HepG2 (cell line): ENCODE measurements around the gene RBM23. TPM values are rescaled to one million over a fixed set of nuclear protein-coding genes. Genes with fewer than 3 reads are reported as not detected.

Experiments
- DPF2 ChIP-seq: sonication (generic); formaldehyde crosslinking; IDR thresholded peaks from 2 replicates; pipeline ENCODE4 v1.4.0; 2020; ENCODE audit warnings: mild to moderate bottlenecking, low read depth, missing genetic modification reagents, borderline replicate concordance
- EEA1 ChIP-seq: sonication (generic); formaldehyde crosslinking; IDR thresholded peaks from 2 replicates; pipeline ENCODE4 v1.5.1; 2020; ENCODE audit warnings: mild to moderate bottlenecking, missing genetic modification reagents, borderline replicate concordance
- FOXK2 ChIP-seq: fragments of 450-650 bp; IDR thresholded peaks from 2 replicates; pipeline ENCODE4 v1.6.1; 2016
- FOXP1 ChIP-seq, 2 experiments: fragments of 450-650 bp in 1 of 2; IDR thresholded peaks; 2 replicates each; pipeline ENCODE4 v1.6.1; 2017 to 2018; ENCODE audit warnings: antibody characterized with exemption in 1 of 2
- HES4 ChIP-seq: sonication (generic); formaldehyde crosslinking; IDR thresholded peaks from 2 replicates; pipeline ENCODE4 v1.9.0; 2021; ENCODE audit warnings: mild to moderate bottlenecking, missing genetic modification reagents, borderline replicate concordance
- HOXA3 ChIP-seq: sonication (generic); formaldehyde crosslinking; IDR thresholded peaks from 2 replicates; pipeline ENCODE4 v1.5.0; 2020; ENCODE audit warnings: missing genetic modification reagents
- IRX3 ChIP-seq: sonication (generic); formaldehyde crosslinking; IDR thresholded peaks from 2 replicates; pipeline ENCODE4 v1.8.1; 2023; ENCODE audit warnings: mild to moderate bottlenecking, low read depth, missing genetic modification reagents, borderline replicate concordance
- KLF15 ChIP-seq: sonication (generic); formaldehyde crosslinking; IDR thresholded peaks from 2 replicates; pipeline ENCODE4 v1.8.1; 2023; ENCODE audit warnings: borderline replicate concordance, mild to moderate bottlenecking, inconsistent platforms, missing genetic modification reagents, mixed read lengths
- NCOA2 ChIP-seq: sonication (generic); formaldehyde crosslinking; IDR thresholded peaks from 2 replicates; pipeline ENCODE4 v1.8.0; 2022; ENCODE audit warnings: inconsistent platforms
- ZFP82 ChIP-seq: sonication (generic); formaldehyde crosslinking; IDR thresholded peaks from 2 replicates; pipeline ENCODE4 v1.5.1; 2020; ENCODE audit warnings: mild to moderate bottlenecking, missing genetic modification reagents, borderline replicate concordance
- ZNF652 ChIP-seq: IDR thresholded peaks from 2 replicates; pipeline ENCODE4 v1.6.1; 2016; ENCODE audit warnings: low read depth, borderline replicate concordance
- ZNF660 ChIP-seq: sonication (generic); formaldehyde crosslinking; IDR thresholded peaks from 2 replicates; pipeline ENCODE4 v1.5.1; 2020; ENCODE audit warnings: mild to moderate bottlenecking, low read depth, missing genetic modification reagents, borderline replicate concordance
- ZSCAN31 ChIP-seq: sonication (generic); formaldehyde crosslinking; IDR thresholded peaks from 2 replicates; pipeline ENCODE4 v1.5.0; 2020; ENCODE audit warnings: low read depth, mild to moderate bottlenecking, missing genetic modification reagents
- polyA plus RNA-seq, 8 experiments: library from polyadenylated mRNA; depleted of rRNA in 3 of 8; stranded (reverse) in 7 of 8; unstranded in 1 of 8; fragments of >200 nt; fragmentation: Illumina TruSeq in 4 of 8; extraction: Trizol in 4 of 8; gene quantifications; 2 replicates each; pipeline versions ENCODE4 v1.2.1 to v1.2.3, GENCODE V29; 2011 to 2016; ENCODE audit warnings: low read depth in 4 of 8, missing spikeins in 1 of 8, mixed read lengths in 1 of 8; ENCODE audit not compliant: insufficient read depth in 1 of 8
- total RNA-seq, 5 experiments: library from RNA; depleted of rRNA; stranded (reverse); fragments of >200 nt; fragmentation: Illumina TruSeq; extraction: Trizol; gene quantifications; 2 replicates each; pipeline ENCODE4 v1.2.3, GENCODE V29; 2016; ENCODE audit warnings: low read depth in 1 of 5
- TF ChIP-seq, protein P1 (sequence below): sonication (generic); formaldehyde crosslinking; IDR thresholded peaks from 2 replicates; pipeline ENCODE4 v1.8.0; 2022; ENCODE audit warnings: missing genetic modification reagents, mild to moderate bottlenecking, moderate library complexity, borderline replicate concordance
- TF ChIP-seq, protein P2 (sequence below): sonication (generic); formaldehyde crosslinking; IDR thresholded peaks from 2 replicates; pipeline ENCODE4; 2020; ENCODE audit warnings: missing genetic modification reagents, mild to moderate bottlenecking, borderline replicate concordance
- TF ChIP-seq, protein P3 (sequence below): sonication (generic); formaldehyde crosslinking; IDR thresholded peaks from 2 replicates; pipeline ENCODE4 v1.5.1; 2020; ENCODE audit warnings: mild to moderate bottlenecking, missing genetic modification reagents, borderline replicate concordance
- TF ChIP-seq, protein P4 (sequence below): IDR thresholded peaks from 2 replicates; pipeline ENCODE4 v1.6.1; 2018; ENCODE audit warnings: missing genetic modification reagents, mild to moderate bottlenecking, missing compliant biosample characterization

Gene RBM23
- total and polyA plus RNA-seq, 2 of the 13 experiments (the other 11 are each of a cell fraction or from before 2014, with no cell fraction given), result 1.5 to 2.1 TPM

DNA sequence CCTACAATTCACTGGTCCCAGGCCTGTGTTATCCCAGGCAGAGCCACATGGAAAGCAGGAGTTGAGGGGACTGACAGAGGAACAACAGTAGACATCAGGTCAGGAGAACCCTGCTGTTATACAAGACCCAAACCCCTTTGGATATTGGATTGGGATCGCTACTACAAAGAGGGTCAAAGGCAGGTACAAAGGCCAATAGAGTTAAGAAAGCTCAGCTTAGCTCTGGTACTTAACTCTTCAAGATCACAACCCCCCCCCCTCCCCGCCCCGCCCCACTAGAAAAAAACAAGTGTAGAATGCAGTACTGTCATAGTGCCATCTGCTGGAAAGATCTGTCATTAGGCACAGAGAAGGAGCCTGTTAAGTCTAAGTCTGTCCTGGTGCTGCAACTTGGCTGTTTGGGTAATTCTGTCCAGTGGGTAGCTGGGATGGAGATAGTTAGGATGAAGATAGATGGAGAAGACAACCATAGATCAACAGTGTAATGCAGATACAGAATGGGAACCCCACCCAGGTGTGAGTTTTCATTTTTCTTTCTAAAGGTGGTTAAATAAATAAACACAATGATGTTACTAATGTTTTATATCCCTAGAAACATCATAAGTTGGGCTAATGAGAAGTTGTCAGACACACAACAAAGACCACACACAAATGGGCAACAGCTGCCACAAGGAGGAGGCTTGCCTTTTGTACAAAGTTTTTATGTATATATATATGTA is 18.7 kb downstream of the RBM23 start (continued):
- TF ChIP-seq, protein P1, sequence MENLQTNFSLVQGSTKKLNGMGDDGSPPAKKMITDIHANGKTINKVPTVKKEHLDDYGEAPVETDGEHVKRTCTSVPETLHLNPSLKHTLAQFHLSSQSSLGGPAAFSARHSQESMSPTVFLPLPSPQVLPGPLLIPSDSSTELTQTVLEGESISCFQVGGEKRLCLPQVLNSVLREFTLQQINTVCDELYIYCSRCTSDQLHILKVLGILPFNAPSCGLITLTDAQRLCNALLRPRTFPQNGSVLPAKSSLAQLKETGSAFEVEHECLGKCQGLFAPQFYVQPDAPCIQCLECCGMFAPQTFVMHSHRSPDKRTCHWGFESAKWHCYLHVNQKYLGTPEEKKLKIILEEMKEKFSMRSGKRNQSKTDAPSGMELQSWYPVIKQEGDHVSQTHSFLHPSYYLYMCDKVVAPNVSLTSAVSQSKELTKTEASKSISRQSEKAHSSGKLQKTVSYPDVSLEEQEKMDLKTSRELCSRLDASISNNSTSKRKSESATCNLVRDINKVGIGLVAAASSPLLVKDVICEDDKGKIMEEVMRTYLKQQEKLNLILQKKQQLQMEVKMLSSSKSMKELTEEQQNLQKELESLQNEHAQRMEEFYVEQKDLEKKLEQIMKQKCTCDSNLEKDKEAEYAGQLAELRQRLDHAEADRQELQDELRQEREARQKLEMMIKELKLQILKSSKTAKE (CRISPR knock-in tag), result no peak
- TF ChIP-seq ZSCAN31 (no peak), IRX3 (no peak), KLF15 (CRISPR knock-in tag) (no peak), DPF2 (no peak), EEA1 (CRISPR knock-in tag) (no peak), HES4 (CRISPR knock-in tag) (no peak), ZFP82 (CRISPR knock-in tag) (no peak), FOXK2 (no peak), ZNF660 (CRISPR knock-in tag) (no peak), FOXP1 (IDR thresholded peaks at IDR 0.05) (no peak), FOXP1 (CRISPR knock-in tag; IDR thresholded peaks at IDR 0.05) (no peak), NCOA2 (CRISPR knock-in tag) (peak; percentile 34; the same call in 1 of the 2 replicates), HOXA3 (CRISPR knock-in tag) (no peak), ZNF652 (CRISPR knock-in tag) (0 out of 2 replicates have a peak, but pooled peaks have one; percentile 14)
- TF ChIP-seq, protein P2, sequence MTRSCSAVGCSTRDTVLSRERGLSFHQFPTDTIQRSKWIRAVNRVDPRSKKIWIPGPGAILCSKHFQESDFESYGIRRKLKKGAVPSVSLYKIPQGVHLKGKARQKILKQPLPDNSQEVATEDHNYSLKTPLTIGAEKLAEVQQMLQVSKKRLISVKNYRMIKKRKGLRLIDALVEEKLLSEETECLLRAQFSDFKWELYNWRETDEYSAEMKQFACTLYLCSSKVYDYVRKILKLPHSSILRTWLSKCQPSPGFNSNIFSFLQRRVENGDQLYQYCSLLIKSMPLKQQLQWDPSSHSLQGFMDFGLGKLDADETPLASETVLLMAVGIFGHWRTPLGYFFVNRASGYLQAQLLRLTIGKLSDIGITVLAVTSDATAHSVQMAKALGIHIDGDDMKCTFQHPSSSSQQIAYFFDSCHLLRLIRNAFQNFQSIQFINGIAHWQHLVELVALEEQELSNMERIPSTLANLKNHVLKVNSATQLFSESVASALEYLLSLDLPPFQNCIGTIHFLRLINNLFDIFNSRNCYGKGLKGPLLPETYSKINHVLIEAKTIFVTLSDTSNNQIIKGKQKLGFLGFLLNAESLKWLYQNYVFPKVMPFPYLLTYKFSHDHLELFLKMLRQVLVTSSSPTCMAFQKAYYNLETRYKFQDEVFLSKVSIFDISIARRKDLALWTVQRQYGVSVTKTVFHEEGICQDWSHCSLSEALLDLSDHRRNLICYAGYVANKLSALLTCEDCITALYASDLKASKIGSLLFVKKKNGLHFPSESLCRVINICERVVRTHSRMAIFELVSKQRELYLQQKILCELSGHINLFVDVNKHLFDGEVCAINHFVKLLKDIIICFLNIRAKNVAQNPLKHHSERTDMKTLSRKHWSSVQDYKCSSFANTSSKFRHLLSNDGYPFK, result no peak
- TF ChIP-seq, protein P3, sequence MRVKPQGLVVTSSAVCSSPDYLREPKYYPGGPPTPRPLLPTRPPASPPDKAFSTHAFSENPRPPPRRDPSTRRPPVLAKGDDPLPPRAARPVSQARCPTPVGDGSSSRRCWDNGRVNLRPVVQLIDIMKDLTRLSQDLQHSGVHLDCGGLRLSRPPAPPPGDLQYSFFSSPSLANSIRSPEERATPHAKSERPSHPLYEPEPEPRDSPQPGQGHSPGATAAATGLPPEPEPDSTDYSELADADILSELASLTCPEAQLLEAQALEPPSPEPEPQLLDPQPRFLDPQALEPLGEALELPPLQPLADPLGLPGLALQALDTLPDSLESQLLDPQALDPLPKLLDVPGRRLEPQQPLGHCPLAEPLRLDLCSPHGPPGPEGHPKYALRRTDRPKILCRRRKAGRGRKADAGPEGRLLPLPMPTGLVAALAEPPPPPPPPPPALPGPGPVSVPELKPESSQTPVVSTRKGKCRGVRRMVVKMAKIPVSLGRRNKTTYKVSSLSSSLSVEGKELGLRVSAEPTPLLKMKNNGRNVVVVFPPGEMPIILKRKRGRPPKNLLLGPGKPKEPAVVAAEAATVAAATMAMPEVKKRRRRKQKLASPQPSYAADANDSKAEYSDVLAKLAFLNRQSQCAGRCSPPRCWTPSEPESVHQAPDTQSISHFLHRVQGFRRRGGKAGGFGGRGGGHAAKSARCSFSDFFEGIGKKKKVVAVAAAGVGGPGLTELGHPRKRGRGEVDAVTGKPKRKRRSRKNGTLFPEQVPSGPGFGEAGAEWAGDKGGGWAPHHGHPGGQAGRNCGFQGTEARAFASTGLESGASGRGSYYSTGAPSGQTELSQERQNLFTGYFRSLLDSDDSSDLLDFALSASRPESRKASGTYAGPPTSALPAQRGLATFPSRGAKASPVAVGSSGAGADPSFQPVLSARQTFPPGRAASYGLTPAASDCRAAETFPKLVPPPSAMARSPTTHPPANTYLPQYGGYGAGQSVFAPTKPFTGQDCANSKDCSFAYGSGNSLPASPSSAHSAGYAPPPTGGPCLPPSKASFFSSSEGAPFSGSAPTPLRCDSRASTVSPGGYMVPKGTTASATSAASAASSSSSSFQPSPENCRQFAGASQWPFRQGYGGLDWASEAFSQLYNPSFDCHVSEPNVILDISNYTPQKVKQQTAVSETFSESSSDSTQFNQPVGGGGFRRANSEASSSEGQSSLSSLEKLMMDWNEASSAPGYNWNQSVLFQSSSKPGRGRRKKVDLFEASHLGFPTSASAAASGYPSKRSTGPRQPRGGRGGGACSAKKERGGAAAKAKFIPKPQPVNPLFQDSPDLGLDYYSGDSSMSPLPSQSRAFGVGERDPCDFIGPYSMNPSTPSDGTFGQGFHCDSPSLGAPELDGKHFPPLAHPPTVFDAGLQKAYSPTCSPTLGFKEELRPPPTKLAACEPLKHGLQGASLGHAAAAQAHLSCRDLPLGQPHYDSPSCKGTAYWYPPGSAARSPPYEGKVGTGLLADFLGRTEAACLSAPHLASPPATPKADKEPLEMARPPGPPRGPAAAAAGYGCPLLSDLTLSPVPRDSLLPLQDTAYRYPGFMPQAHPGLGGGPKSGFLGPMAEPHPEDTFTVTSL (CRISPR knock-in tag), result no peak
- TF ChIP-seq, protein P4, sequence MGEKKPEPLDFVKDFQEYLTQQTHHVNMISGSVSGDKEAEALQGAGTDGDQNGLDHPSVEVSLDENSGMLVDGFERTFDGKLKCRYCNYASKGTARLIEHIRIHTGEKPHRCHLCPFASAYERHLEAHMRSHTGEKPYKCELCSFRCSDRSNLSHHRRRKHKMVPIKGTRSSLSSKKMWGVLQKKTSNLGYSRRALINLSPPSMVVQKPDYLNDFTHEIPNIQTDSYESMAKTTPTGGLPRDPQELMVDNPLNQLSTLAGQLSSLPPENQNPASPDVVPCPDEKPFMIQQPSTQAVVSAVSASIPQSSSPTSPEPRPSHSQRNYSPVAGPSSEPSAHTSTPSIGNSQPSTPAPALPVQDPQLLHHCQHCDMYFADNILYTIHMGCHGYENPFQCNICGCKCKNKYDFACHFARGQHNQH (CRISPR knock-in tag), result 0 out of 2 replicates have a peak, but pooled peaks have one; percentile 29
